Stimulated activated CD4-positive, alpha-beta T cell treated with anti-CD3 and anti-CD28 coated beads, Interleukin-2, amount 100 ng/mL, for 24 hours (primary cell): ENCODE results near the gene MAPRE3.
"Not testable (repeated sequence)": the region's sequence is repeated elsewhere in the genome, so short reads cannot be mapped to it uniquely, and the experiment has no call there.

Source experiments
- DNase-seq, 2 donors: peaks; one replicate each; pipeline ENCODE4 v3.0.0-alpha.2; 2020

MAPRE3 gene

DNA sequence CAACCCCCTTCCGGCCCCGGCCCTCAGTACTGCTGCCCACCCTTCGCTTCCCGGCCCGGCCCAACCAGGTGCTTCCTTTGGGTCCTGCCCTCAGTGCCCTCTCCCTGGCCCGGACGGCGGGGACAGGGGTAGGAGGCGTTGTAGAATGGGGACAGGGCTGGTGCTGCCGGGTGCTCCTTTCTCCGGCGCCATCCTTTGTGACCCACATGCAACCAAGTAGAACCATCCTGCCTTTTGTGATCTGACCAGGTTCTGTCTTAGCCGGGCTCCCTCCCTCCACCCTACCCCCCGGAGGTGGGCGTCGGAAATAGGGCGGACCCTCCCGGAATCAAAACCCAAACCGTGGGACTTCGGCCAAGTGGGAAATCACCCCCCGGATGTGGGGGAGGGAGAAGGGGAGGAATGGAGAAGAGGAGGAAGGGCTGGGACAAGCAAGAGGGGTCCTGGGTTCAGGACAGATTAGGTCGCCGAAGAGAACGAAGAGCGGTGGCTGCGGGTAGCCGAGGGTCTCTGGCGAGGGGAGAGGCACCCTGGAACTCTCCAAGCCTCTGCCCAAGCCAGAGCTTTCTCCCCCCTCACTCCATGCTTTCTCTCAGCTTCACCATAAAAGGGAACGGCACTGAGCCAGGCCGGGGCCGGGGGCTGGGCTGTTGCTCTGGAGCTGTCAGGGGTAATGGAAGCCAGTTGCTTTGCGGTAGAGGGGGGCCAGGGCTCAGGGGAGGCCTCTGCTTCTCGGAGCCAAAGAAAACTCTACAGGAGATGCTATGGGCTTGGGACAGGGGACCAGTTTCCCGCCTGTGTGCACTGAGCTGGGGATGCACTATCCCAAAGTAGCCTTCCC lies 101.8 kb downstream of the MAPRE3 start:
- DNase-seq, result peak; percentile 46 to 58

DNA sequence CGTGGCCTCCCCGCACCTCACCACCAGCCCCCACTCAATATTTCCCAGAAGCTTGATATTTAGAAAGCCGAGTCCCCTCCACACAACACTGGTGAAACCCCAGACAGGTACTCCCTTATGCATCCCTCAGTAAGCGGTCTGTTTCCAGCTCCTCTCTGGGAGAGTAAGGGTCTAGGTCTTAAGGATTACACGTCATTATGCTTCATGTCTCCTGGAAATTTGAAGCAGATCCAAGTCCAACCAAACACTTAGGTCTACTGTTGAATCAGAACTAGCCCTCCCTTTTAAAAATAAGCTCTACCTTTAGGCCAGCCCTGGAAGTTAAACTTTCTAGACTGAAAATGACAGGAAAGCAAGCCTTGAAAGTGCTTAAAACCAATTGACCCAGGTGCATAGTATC lies 102.5 kb downstream of the MAPRE3 start:
- no peak for DNase-seq

DNA sequence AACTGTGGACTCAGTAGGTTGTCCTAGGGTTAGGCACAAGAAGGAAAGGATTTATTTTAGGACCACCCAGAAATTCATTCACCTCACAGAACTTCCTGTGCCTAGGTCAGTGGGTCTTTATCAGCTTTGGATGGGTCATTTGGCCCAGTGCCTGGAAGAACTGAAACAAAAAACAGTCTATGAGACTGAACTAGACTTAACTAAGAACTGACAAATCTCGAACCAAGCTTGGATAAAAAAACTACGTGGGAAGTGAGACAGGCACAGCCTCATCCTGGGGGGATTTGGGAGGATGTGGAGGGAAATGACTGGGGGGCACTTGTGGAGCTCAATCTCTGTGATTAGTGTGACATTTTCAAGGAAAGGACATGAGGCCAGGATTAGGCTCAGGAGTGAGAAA lies 103.3 kb downstream of the MAPRE3 start:
- DNase-seq, result no peak

DNA sequence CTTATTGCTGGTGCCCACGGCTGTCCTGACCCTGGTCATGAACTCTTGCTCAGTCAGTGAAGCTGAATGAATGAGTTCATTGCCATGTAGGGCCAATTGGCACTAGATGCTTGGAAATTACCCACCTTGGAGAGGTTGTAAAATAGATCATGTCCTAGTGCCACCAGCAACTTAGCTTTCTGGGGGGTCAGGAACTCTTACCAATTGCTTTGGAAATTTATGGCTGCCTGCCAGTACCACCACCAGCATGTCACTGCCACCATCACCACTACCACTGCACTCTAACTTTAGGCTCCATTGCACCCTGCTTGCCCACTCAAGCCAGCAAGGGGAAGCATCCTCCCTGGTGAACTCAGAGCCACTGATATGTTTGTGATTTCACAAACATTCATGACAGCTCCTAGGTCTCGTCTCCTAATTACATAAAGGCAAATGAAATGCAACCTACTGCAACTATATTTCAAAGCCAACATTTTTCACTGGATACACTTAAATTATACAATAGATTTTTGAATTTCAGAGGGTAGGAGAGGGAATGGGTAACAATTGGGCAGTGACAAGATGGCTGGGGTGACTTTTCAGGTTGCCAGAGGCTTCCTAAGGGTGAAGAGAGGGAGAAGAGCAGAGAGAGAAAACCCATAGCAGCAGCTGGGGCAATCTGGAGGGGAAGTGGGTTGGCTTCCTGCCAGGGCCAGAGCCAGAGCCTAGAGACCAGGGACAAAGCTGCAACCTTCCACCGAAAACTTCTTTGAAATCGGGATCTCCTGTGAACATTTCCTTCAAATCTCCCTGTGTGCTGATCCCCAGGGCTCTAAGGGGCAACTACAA lies 104.5 kb downstream of the MAPRE3 start:
- peak; percentile 37 to 48 for DNase-seq

DNA sequence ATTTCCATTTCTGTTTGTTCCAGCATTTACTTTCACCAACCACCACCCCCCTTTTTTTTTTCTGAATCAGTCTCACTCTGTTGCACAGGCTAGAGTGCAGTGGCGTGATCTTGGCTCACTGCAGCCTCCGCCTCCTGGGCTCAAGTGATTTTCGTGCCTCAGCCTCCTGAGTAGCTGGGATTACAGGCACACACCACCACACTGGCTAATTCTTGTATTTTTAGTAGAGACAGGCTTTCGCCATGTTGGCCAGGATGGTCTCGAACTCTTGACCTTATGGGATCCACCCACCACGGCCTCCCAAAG lies 105.1 kb downstream of the MAPRE3 start:
- not testable (repeated sequence) for DNase-seq

DNA sequence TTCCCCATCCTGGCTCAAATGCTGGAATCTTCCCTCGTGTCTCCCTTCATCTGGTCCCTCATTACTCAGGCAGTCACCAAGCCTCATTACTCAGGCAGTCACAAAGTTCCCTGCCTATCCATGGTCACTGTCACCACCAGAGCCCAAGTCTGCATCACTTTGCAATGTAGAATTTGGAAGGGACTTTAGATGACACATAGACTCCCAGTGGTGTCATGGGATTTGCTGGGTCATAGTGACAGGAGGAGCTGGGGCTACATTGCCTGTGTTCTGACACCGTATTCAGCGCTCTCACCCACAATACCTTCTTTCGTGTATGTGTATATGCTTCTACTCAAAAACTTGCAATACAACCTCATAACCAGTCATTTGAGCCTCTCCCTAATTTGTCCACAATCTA lies 105.9 kb downstream of the MAPRE3 start:
- no peak for DNase-seq
